ENCODE measurements around the gene SH3YL1.
"Not testable (repeated sequence)": the region's sequence is repeated elsewhere in the genome, so short reads cannot be mapped to it uniquely, and the experiment has no call there.

Gene SH3YL1

GRCh38 chr2:182509-183122 lies 81.2 kb downstream of the SH3YL1 start:
- DNase-seq (ENCODE audit: low read depth in 3 of 3) = no peak

DNA sequence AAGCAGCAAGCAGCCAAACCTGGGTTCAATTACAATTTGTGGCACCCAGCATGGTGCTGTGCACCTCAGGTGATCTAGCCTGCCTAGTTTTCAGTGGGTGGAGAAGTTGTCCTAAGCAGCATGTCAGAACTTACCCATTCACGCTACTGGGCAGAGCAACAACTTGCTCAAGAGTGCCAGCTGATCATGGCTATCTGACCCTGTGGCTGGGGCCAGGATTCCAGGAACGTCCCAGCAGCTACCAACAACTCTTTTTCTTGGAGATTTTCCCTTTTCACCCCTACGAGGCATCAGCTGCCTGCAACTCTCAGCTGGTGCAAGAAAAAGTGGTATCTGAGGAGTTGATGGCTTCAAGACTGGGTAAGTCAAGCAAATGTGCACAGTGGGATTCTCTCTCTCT lies 83.5 kb downstream of the SH3YL1 start:
- no peak for DNase-seq (ENCODE audit: low read depth in 3 of 3)

DNA sequence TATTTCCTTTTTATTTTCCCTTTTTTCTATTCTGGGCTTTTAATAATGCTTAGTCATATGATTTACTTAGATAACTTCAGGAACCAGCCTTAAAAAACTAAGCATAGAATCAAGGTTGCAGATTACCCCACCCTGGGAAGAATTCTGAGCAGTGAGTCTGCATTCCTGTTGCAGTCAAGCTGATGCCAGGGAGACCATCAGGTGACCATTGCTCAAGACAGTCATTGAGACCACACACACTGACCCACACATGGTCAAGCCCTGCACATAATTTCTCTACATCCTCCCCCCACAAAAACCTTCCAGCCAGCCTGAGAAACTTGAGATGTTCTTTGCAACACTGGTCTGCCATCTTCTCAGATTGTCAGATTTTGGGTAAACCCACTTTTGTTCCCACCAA lies 83.9 kb downstream of the SH3YL1 start:
- DNase-seq (ENCODE audit: low read depth in 3 of 3) = no peak

DNA sequence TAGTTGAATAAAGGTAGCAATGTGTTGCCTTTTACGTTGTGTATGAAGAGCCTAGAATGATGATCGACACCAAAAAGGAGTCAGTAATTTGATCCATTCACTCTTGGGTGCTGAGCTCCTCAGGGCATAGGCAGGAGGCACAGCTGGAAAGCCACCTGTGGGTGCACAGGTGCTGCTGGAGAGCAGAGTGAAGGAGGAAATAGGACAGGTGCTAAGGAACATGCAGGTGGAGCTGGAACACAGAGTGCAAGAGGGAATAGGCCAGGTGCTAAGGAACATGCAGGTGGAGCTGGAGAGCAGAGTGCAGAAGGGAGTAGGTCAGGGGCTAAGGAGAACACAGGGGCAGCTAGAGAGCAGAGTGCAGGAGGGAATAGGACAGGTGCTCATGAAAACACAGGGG lies 86.1 kb downstream of the SH3YL1 start:
- DNase-seq (ENCODE audit: low read depth in 3 of 3) = no peak

DNA sequence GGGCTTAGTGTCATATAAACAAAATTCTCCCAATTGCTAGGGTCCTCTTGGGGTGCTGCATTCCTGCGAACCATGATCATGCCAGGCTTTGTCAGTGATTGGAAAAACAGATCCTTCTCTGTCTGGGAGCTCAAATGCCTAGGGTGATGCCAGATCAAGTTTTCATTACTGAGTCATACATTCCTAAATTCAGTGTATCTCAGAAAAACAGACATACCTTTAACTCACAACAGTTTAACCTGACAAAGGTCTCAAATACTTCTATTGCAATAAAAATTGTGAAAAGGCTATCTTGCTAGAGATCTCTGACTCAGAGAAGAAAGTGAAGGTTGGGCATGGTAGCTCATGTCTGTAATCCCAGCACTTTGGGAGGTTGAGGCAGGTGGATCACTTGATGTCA lies 86.9 kb downstream of the SH3YL1 start:
- DNase-seq (ENCODE audit: low read depth in 3 of 3) = no peak

DNA sequence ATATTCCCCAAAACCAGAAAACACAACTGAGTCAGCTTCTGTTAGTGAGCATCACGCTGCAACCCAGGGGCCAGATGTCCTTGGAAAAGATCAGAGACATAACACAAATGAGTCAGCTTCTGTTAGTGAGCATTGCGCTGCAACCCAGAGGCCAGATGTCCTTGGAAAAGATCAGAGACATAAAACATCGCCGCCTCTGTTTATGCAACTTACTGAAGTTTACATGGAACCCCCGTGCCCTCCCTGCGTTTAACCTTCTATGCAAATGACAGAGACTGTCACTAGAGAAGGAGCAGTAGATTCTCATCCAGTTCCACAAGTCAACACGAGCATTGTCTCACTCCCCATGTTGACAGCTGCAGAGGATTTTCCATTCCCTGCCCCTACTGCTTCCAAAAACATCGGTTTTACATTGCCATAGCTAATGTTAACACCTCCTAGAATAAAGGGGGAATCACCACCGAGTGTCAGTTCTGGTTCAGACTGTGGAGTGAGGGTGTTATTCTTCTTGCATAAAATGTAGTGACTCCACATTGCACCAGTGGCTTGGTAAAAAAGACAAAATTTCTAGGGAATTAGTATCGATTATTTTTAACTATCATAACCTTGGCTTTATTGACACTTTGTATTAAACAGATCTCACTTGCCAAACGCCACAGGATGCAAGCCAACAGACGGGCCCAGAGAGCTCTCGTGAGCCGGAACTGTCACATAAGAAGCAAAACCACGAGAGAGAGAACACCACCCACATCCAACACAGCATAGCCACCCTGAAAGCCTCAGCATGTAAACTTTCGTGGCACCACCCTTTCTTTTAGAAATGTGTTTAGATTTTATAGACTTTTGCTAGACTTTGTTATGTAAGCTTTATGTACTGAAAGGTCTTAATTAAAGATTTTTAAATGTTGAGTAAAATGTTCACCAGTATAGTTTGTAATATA lies 87.7 kb downstream of the SH3YL1 start:
- peak in 1 of 3 donors; percentile 2 for DNase-seq (ENCODE audit: low read depth in 3 of 3)

DNA sequence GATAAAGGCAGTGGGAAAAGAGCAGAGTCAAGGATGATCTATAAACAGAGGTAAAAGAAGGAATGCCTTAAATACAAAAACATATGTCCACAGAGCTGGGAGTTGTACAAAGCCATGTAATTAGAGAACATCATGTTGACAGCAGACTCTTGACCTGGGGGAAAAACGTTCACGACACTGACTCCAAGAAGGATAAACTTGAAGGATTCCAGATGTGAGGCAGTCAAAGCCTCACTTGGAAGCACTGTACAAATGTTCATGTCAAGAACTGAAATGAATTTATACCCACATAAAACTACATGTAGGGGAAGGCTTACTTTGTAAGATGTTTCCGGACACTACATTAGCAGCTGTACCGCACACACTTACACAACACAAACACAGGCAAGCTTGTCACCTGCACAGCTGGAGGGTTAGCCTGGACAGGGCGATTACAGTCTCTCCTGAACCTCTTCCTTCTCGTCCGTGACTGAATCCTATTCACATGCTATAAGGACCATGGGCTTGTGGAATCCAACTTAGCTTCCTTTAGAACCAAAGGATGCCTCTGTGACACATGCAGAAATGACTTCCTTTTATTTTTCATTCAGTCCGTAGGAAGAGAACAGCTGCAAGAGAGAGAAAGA lies 88.6 kb downstream of the SH3YL1 start:
- DNase-seq (ENCODE audit: low read depth in 3 of 3) = no peak

DNA sequence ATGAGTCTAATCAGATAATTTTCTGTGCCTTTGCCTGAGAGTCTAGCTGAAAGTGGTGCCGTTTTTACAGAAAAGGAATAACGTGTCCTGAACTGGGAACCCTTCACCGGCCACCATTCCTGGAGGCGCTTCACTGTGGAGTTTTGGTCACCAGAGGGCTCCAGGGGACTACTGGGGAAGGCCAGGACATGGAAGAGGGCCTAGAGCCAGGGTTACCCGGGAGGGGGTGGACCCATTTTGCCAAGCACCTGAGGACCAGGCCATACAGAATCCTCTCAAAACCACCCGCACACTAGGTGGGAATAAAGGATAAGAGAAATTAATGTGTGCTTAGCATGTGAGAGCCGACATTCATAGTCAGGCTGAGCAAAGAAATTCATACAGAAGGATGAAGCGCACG lies 91.7 kb downstream of the SH3YL1 start:
- not testable (repeated sequence) for DNase-seq (ENCODE audit: low read depth in 3 of 3)

GRCh38 chr2:169741-170140 lies 94.1 kb downstream of the SH3YL1 start:
- DNase-seq (ENCODE audit: low read depth in 3 of 3) = no peak

Measured in stimulated activated CD4-positive, alpha-beta T cell treated with anti-CD3 and anti-CD28 coated beads, TNF-alpha, amount 100 ng/mL, for 48 hours (primary cell).